Ramos (cell line): Measurements from ENCODE around the gene HLA-DOA.

Source experiments
- in situ Hi-C: fragments of 300-500 bp; cut with MboI; formaldehyde crosslinking; loops from one replicate; pipeline ENCODE4 v1.14.3; 2022; ENCODE audit warnings: low sequenced_read_pairs; ENCODE audit not compliant: unreplicated experiment

The HLA-DOA gene

GRCh38 chr6:33008944-33009861, at the start of gene HLA-DOA:
TSS of gene HLA-DOA (minus strand) at chr6:33009591.
- in situ Hi-C loops, result loop anchor here (10.0 kb wide), 1 partner anchor 236 kb away; no protein-coding TSS in a partner anchor

DNA sequence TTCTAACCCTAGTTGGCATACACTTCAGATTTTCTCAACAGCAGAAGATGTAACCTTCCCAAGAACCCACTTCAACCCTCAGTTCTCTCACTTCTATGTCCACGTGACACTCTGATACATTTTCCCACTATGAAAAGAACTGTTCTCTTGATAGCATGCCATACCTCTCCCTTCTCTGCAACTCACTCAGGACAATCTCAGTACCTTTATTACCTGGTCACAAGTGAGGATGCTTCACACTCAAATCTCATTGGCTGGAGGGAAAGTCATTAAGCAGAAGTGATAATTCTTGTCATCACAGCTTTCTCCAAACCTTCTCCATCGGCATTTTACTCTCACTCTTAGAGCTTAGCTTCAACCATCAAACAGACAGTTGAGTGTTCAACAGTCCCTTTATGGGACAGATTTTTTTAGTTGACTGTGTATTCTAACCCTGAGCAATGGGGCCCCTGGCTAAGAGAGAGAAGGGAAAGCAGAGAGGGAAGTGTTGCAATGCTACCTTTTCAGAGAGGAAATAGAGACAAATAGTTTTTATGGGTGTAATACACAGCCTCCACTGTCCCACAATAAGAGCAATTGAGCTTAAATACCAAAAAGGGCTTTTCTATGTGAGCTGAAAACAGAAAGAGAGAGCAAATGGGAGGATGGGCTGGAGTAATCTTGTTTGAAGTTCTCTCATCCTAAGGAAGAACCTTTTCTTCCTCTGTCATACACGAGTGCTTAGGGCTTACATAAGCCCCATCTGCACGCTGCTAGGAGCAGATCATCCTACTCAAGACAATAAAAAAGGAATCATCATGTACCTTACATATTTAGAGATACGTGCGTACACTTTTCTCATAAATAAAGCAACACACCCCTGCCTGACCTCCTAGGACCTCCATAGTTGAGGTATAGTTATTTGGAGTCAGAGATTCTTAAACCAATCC, 48.1 kb upstream of the HLA-DOA start:
- in situ Hi-C loops, result no loop called here

GRCh38 chr6:33053230-33053629, 43.8 kb upstream of the HLA-DOA start:
- in situ Hi-C loops, result no loop called here

- in situ Hi-C loops, result no loop called here
Measured at GRCh38 chr6:33052627-33053026, 43.2 kb upstream of the HLA-DOA start.

DNA sequence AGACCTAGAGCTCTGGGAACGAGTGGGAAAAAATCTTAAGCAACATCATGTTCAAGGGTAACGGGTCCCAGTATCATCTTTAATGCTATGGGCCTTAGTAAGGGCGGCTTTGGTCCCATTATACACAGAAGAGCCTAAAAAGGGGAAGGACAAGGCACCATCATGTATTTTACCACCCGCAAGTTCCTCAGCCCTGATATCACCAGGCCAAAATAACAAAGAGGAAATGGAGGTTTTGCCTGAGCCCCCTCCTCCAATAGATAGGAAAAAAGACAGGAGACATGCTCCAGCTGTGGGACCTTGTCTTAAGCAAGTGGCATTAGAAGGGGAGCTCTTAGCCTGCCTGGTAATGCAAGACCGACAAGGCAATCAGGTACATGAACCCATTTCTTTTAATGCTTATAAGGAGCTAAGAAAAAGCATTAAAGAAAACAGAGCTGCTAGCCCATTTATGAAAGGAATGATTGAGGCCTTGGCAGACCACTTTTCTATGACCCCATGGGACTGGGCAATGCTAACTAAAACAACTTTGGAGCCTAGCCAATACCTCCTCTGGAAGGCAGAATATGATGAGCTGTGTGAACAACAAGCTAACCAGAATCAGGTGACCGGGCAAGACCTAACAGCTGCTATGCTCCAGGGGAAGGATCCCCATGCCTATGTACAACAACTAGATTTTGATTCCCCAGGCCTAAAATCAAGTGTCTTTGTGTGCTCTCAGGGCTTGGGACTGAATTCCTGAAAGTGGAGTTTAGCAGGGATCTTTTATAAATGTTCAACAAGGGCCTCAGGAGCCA, 40.8 kb upstream of the HLA-DOA start:
- in situ Hi-C loops, result no loop called here

DNA sequence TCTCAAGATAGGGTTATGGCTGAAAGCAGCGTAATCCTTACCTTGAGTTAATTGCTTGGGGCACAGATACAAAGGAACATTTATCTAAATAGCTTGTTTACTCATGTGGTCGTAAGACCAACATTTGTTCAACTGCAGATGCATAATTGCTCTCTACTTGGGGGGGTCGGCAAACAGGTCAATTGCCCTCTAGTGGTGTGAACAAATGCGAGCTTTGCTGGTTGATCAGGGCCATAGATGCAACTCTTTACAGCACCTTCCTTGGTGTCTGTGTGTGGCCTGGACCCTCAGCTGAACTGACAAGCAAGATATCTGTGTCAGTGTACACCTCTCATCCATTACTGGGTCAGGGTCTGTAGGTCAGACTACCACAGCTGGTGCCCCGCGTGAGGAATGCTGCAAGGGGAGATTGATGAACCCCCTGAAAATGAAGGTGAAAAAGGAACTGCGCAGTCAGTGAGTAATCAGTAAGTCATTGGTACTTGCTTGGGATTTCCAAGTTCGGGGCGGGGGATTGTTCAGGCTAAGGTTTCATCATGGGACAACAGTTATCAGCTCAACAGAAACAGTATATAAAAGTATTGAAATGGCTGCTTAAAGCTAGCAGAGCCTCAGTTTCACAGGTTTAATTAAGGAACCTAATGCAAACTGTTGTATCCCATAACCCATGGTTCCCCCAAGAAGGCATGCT, 40.1 kb upstream of the HLA-DOA start:
- in situ Hi-C loops, result no loop called here

DNA sequence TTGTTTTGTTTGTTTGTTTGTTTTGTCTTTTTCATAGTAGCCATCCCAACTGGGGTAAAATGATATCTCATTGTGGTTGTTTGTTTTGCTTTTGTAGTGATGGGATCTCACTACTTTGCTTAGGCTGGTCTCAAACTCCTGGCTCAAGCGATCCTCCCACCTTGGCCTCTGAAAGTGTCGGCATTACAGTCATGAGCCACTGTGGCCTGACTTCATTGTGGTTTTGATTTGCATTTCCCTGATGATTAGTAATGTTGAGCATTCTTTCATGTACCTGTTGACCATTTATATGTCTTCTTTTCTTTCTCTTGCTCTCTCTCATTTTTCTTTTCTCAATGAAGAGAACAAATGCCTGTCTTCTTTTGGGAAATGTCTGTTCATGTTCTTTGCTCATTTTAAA, 30.8 kb upstream of the HLA-DOA start:
- in situ Hi-C loops, result no loop called here

DNA sequence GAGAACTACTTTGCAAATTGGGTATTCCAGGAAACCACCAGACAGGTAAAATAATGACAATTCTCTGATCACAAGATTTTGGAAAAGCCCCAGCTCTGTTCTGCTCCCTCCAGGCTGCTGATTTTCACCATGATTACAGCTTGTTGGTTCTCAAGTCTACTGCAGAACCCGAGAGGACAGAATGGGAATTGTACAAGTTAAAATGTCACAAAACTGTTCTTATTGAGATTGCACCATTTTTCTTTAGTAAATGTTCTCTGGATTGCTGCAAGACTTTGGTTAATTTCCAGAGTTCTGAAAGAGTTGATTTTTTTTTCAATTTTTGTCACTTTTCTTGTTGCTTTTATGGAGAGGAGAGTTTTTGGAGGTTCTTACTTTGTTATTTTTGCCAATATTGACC, 27.1 kb upstream of the HLA-DOA start:
- in situ Hi-C loops, result no loop called here

- in situ Hi-C loops, result no loop called here
Measured at GRCh38 chr6:33034554-33034953, 25.2 kb upstream of the HLA-DOA start.

- in situ Hi-C loops, result no loop called here
Measured at GRCh38 chr6:33030245-33030644, 20.9 kb upstream of the HLA-DOA start.

- in situ Hi-C loops, result no loop called here
Measured at GRCh38 chr6:33029328-33030184, 20.2 kb upstream of the HLA-DOA start.

DNA sequence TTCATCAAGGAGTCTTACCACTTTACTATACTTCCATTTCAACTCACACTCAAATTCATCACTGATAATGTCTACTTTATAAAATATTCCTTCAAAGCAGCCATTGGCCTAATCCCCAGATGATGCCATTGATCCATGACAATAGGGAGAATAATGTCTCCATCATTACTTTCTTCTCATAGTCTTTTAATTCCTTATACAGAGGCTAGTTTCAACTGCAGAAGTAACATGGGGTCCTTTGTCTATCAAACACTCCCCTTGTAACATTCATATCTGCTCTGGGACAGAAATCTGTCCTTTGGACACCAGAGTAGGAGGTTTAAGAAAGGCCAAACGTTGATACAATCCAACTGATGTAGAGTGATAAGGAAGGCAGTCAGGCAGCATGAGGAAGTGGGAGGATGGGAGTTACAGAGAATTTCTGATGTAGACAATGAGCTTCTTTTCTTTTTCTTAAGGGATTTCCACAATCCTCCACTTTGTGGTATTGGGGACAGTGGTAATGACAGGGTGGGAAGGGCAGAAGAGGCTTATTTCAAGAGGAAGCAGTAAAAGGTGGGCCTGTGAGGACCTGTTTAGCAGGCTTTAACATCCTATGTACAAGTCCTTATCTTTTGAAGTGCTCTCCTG, 18.9 kb upstream of the HLA-DOA start:
- in situ Hi-C loops, result no loop called here

GRCh38 chr6:33024521-33024920, 15.1 kb upstream of the HLA-DOA start:
- in situ Hi-C loops, result no loop called here

DNA sequence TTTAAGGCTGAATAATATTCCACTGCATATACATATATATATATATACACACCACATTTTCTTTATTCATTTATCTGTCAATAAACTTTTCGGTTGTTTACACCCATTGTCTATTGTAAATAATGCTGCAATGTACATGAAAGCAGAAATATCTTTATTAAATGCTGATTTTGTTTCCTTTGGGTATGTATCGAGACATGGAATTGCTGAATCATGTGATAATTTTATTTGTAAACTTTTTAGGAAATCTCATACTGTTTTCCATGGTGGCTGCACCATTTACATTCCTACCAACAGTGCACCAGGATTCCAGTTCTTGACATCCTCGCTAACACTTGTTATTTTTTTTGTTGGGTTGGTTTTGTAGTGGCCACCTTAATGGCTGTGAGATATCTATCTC, 14.1 kb upstream of the HLA-DOA start:
- in situ Hi-C loops, result no loop called here

DNA sequence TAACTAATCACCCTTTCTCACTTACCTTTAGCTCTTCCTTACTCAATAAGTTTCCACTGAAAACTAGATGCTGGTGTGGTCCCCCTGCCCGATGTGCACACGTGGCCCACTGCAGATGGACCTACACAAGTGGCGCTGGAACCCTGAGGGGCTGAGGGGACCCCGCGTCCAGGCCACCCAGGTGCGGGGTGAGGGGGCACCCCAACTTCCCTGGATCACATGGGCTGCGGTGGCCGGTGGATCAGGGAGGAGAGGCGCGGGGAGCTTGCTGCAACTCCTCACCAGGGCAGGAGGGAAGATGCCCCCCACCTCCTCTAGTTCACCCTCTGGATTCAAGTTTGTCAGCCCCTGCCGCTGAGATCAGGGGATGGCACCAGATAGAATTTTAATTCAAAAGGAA, 12.5 kb upstream of the HLA-DOA start:
- in situ Hi-C loops, result no loop called here

DNA sequence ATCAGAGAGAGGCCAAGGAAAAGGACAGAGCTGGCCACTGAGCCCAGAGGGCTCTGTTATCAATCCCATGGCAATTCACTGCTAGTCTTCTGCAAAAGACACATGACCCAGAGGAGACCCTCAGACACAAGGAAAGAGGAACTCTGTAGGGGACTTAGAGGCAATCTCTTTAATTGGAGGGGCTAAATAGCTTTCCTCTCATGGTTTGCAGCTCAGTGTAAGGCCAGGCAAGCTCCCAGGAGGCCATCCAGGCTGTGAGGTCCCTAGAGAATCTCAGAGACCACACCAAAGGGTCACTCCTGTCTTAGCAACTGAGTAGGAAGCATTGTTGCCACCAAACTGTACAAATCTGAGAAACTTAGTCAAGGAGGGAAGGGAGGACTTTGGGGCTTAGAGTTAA, 10.0 kb upstream of the HLA-DOA start:
- in situ Hi-C loops, result no loop called here

DNA sequence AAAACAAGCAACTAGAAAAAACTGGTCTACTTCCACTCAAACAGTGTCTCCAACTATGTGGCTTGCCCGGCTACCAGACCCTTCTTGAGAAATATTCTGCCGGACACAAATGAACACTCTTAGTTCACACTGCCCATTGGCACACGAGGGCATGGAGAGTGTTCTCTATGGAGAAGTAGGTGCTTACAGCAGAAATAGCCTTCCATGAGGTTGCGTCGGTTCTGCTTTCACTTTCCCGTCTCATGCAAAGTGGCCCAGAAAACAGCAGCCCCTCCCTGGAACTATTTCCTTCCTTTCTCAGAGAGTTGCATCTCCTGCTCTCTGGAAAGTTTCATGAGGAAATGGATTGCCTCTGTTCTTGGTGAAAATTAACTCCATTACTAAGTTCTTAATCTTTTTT, 9.5 kb upstream of the HLA-DOA start:
- in situ Hi-C loops, result no loop called here

DNA sequence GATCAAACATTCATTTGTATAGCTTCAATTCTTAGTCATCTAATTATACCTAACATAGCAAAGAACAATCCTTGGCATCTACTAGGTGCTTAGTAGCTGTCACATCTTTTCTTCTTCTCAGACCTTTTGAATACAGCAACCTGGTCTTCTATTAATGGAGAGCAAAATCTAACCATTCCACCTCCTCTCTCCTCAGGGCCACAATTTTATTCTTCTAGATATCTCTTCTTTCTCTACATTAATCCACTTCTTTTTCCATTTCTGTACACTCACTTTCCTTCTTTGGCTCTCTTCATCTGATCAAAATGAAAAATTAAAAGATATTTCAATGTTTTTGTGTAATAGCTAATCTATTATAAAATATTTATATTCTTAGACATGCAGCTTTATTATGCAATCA, 9.0 kb upstream of the HLA-DOA start:
- in situ Hi-C loops, result no loop called here
